ENCODE results near the gene SIAH3. TPM values are rescaled to one million over a fixed set of nuclear protein-coding genes. Genes with fewer than 3 reads are reported as not detected.

Gene SIAH3
- total and polyA plus RNA-seq, 9 of the 15 experiments (the other 6 are each of a cell fraction or from before 2014, with no cell fraction given): not detected

DNA sequence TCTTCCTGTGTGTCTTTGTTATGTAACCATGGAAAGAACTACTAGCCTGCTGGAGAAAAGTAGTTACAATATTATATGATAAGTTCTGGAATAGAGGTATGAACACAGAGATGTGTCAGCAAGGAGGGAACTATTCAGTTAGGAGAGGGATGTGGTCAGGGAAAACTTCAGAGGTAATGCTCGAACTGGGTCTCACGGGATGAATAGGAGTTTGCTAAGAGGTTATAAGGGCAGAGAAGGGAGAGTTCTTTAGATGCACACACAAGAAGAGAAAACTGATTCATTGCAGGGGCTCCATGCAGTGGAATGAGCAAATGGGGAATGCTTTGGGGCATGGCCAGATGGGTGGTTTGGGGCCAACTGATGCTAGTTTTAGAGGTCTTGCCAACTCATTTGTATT is 46.0 kb upstream of the SIAH3 start:
- Histone ChIP-seq H3K4me1 (replicated peaks in 1 of 2; ENCODE audit: control insufficient read depth in 2 of 2, insufficient read depth in 2 of 2, low read length in 2 of 2) (no peaks in the 10 kb centered on the region), H3K9ac (ENCODE audit: insufficient read depth in 1 of 2, low read depth in 2 of 2, low read length in 2 of 2) (no peak overlapping the region), H3K79me2 (ENCODE audit: control insufficient read depth, insufficient read depth, low read length) (no peaks in the 10 kb centered on the region), H4K20me1 (replicated peaks; ENCODE audit: control insufficient read depth, insufficient read depth, low read length) (no peaks in the 10 kb centered on the region), H3K9me3 (replicated peaks; ENCODE audit: control insufficient read depth, insufficient read depth, low read depth, low read length) (no peaks in the 10 kb centered on the region), H2AFZ (ENCODE audit: low read depth, low read length) (no peak overlapping the region), H3K27me3 (ENCODE audit: control insufficient read depth in 2 of 2, insufficient read depth in 2 of 2, low read length in 2 of 2) (peaks cover 4 to 5% of the 10 kb centered on the region in 2 experiments; a peak in 2 of 5 replicates), H3K36me3 (ENCODE audit: control insufficient read depth, insufficient read depth, low read length) (no peaks in the 10 kb centered on the region), H3K27ac (ENCODE audit: extremely low read depth, low read depth, low read length) (no peak overlapping the region), H3K9me1 (ENCODE audit: control insufficient read depth, insufficient read depth, low read length) (no peaks in the 10 kb centered on the region), H3K4me2 (ENCODE audit: insufficient read depth, low read length) (no peak overlapping the region), H3K4me3 (no peak overlapping the region)
- no TSS peak for BruUV-seq (replicated peaks)
- DNase-seq (ENCODE audit: extremely low read depth in 1 of 4, low spot score in 3 of 4) (no peak), FAIRE-seq (no peak), ATAC-seq (no peak)
- intact Hi-C loops (cut with micrococcal nuclease): no loop called here
- POLR2A ChIA-PET: no interaction called here
- in situ Hi-C loops (cut with MboI): no loop called here
- CTCF ChIA-PET (ENCODE audit: low intra/inter-chr PET ratio): no interaction called here
- 0% methylated on average over 2 of the region's 2 CpGs for WGBS (ENCODE audit: insufficient coverage, low coverage, missing lambda C conversion rate)
- TF ChIP-seq ZFP1 (CRISPR knock-in tag; IDR thresholded peaks at IDR 0.05) (no peak), NR2C2 (CRISPR knock-in tag; IDR thresholded peaks at IDR 0.05) (no peak), NR2C2 (tag; IDR thresholded peaks at IDR 0.05) (no peak), REST (IDR thresholded peaks at IDR 0.05; ENCODE audit: borderline replicate concordance) (no peak), REST (CRISPR knock-in tag; IDR thresholded peaks at IDR 0.05; ENCODE audit: low read depth) (no peak), TRIM28 (IDR thresholded peaks at IDR 0.05) (no peak), RBM17 (IDR thresholded peaks at IDR 0.05; ENCODE audit: borderline replicate concordance, low read depth, low read length) (no peak), TCF7L2 (IDR thresholded peaks at IDR 0.05; ENCODE audit: low read depth, low read length) (no peak), KHSRP (IDR thresholded peaks at IDR 0.05) (no peak), POLR3A (IDR thresholded peaks at IDR 0.05; ENCODE audit: borderline replicate concordance, extremely low read depth, insufficient read depth, insufficient read length) (no peak), NCOR1 (IDR thresholded peaks at IDR 0.05) (no peak), AFF1 (IDR thresholded peaks at IDR 0.05; ENCODE audit: low read depth in 1 of 2, partially characterized antibody in 2 of 2) (no peak), BRD9 (IDR thresholded peaks at IDR 0.05; ENCODE audit: low read depth, partially characterized antibody) (no peak)
